ENCODE measurements around the gene NT5DC1. TPM values are rescaled to one million over a fixed set of nuclear protein-coding genes. Genes with fewer than 3 reads are reported as not detected.

Gene NT5DC1
- total RNA-seq, 2 experiments from 2014 or later: 39.4 to 42.4 TPM

GRCh38 chr6:116292553-116292952 is 191.9 kb downstream of the NT5DC1 start:
- no peak for DNase-seq
- no peak overlapping the region for H3K4me3 Mint-ChIP-seq
- no peaks in the 10 kb centered on the region for H3K36me3 Mint-ChIP-seq (ENCODE audit: low read depth)
- no peaks in the 10 kb centered on the region for H3K4me1 Mint-ChIP-seq
- no peaks in the 10 kb centered on the region for H3K27me3 Mint-ChIP-seq
- ChIA-PET CTCF (interaction anchor here (0.7 to 8.1 kb wide), 6 partner anchors 15 to 268 kb away, joined by 3 to 76 read pairs (median 4); no protein-coding TSS in a partner anchor), POLR2A (no interaction called here)
- intact Hi-C loops (cut with DNase I, micrococcal nuclease): no loop called here
- no peaks in the 10 kb centered on the region for H3K9me3 Mint-ChIP-seq (ENCODE audit: low read depth)
- ATAC-seq: no peak
- H3K27ac Mint-ChIP-seq: no peak overlapping the region

- intact Hi-C loops (cut with DNase I, micrococcal nuclease): no loop called here
- peaks cover 4% of the 10 kb centered on the region for H3K36me3 Mint-ChIP-seq (ENCODE audit: low read depth)
- no peak overlapping the region for H3K27ac Mint-ChIP-seq
- H3K27me3 Mint-ChIP-seq: no peaks in the 10 kb centered on the region
- POLR2A ChIA-PET: no interaction called here
- H3K9me3 Mint-ChIP-seq (ENCODE audit: low read depth): peaks cover 4% of the 10 kb centered on the region
- no peaks in the 10 kb centered on the region for H3K4me1 Mint-ChIP-seq
- CTCF ChIA-PET: interaction anchor here (0.5 to 1.4 kb wide), 2 partner anchors 10 to 24 kb away, joined by 3 to 4 read pairs; no protein-coding TSS in a partner anchor
- DNase-seq (no peak), ATAC-seq (no peak)
- H3K4me3 Mint-ChIP-seq: no peak overlapping the region
Measured at GRCh38 chr6:116298273-116298672, 197.6 kb downstream of the NT5DC1 start.

- intact Hi-C loops (cut with DNase I, micrococcal nuclease): no loop called here
- H3K4me1 Mint-ChIP-seq: no peaks in the 10 kb centered on the region
- no peak overlapping the region for H3K27ac Mint-ChIP-seq
- DNase-seq: no peak
- CTCF ChIA-PET: interaction anchor here (0.5 to 1.4 kb wide), 3 partner anchors 11 to 348 kb away, joined by 3 to 4 read pairs (median 3); no protein-coding TSS in a partner anchor
- no peaks in the 10 kb centered on the region for H3K27me3 Mint-ChIP-seq
- peaks cover 4% of the 10 kb centered on the region for H3K9me3 Mint-ChIP-seq (ENCODE audit: low read depth)
- POLR2A ChIA-PET: no interaction called here
- H3K4me3 Mint-ChIP-seq: no peak overlapping the region
- ATAC-seq: no peak
- H3K36me3 Mint-ChIP-seq (ENCODE audit: low read depth): peaks cover 4% of the 10 kb centered on the region
Measured at GRCh38 chr6:116298973-116299372, 198.3 kb downstream of the NT5DC1 start.

Other genes with a start within 250 kb of the NT5DC1 start
- gene FRK, start 40.0 kb upstream of the NT5DC1 start, total RNA-seq: under 1 TPM; 0.02 to 0.05 TPM
- not detected for gene COL10A1, start 25.3 kb downstream of the NT5DC1 start, total RNA-seq
- 10 to 100 TPM in 1 of 2 experiments, 1 to 10 TPM in 1; 9.4 to 10.8 TPM for gene TSPYL4, start 153.2 kb downstream of the NT5DC1 start, total RNA-seq
- 10 to 100 TPM; 37.5 to 38.2 TPM for gene TSPYL1, start 179.1 kb downstream of the NT5DC1 start, total RNA-seq

Data from activated CD4-positive, alpha-beta T cell treated with anti-CD3 and anti-CD28 coated beads for 36 hours (primary cell).